Measurements from ENCODE around the gene EID1. TPM values are rescaled to one million over a fixed set of nuclear protein-coding genes. Genes with fewer than 3 reads are reported as not detected.

The EID1 gene
- total RNA-seq, 4 donors from 2014 or later = 329 to 383 (median 335) TPM

DNA sequence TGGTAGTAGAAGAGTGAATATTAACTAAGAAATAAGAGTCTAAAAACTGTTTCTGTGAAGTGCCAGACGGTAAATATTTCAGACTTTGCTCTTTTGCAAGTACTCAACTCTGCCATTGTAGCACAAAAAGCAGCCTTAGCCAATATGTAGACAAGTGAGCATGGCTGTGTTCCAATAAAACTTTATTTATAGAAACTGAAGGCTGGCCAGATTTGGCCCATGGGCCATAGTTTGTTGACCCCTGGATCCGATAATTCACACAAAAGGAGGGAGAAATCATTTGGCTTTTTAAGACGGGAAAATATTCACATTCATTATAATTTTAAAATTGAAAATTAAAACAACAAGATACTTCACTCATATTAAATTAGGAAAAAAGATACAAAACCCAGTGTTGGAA lies 15.4 kb downstream of the EID1 start:
- no peak for ATAC-seq
- H3K36me3 ChIP-seq = no peaks in the 10 kb centered on the region
- no peaks in the 10 kb centered on the region for H3K27me3 ChIP-seq
- no peaks in the 10 kb centered on the region for H3K9me3 ChIP-seq
- H3K4me1 ChIP-seq = no peaks in the 10 kb centered on the region
- no peak overlapping the region for H3K4me3 ChIP-seq
- TF ChIP-seq, protein P1, sequence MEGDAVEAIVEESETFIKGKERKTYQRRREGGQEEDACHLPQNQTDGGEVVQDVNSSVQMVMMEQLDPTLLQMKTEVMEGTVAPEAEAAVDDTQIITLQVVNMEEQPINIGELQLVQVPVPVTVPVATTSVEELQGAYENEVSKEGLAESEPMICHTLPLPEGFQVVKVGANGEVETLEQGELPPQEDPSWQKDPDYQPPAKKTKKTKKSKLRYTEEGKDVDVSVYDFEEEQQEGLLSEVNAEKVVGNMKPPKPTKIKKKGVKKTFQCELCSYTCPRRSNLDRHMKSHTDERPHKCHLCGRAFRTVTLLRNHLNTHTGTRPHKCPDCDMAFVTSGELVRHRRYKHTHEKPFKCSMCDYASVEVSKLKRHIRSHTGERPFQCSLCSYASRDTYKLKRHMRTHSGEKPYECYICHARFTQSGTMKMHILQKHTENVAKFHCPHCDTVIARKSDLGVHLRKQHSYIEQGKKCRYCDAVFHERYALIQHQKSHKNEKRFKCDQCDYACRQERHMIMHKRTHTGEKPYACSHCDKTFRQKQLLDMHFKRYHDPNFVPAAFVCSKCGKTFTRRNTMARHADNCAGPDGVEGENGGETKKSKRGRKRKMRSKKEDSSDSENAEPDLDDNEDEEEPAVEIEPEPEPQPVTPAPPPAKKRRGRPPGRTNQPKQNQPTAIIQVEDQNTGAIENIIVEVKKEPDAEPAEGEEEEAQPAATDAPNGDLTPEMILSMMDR (IDR thresholded peaks at IDR 0.05) = no peak
- TF ChIP-seq EP300 (IDR thresholded peaks at IDR 0.05) (no peak), POLR2A (IDR thresholded peaks at IDR 0.05) (no peak), POLR2AphosphoS5 (IDR thresholded peaks at IDR 0.05) (no peak)
- H3K27ac ChIP-seq = no peak overlapping the region
- WGBS, 2 donors (ENCODE audit: low coverage in 1 of 2) = 67 to 76% methylated on average over 3 of the region's 3 CpGs

DNA sequence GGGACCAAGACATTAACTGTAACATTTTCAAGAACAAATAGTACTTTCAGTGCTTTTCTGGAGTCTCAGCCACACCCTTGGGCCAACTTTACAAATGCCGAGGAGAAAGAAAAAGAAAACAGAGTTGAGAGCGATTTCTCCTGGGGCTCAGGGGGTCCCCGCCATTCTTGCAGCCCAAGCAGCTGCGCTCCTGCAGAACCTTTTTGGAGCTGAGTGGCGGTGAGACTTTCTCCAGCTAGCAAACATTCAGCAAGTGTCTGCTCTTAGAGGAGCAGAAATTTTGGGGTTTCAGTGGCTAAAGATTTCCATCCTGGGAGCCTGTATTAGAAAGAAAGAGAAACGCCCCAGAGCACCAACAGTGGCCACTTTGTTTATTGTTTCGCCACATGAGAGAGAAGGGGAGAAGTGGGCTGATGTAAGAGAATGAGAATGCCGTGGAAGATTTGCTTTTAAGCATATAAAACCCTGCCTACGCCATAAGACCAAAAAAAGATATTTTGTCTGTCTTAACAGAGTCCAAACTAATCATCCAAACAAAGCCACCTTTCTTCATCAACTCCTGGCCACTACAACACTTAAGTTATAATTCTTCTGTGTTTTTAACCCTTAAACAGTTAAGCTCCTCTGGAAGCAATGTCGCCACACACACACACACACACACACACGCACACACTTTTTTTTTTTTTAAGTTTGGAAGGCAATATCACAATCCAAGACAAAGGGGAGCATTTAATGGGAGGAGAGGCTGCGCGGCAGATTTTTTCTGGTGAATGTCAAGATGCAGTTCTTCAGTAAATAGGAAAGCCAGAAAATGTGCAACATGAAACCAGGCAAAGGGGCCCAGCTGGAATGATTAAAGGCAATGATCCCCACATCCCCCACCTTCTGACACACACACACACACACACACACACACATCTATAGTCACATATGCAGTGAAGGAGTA lies 19.2 kb downstream of the EID1 start:
- 28 to 30% methylated on average over 11 to 12 of the region's 13 CpGs for WGBS, 2 donors (ENCODE audit: low coverage in 1 of 2)
- H3K9me3 ChIP-seq = no peaks in the 10 kb centered on the region
- TF ChIP-seq EP300 (IDR thresholded peaks at IDR 0.05) (no peak), POLR2AphosphoS5 (IDR thresholded peaks at IDR 0.05) (no peak), POLR2A (IDR thresholded peaks at IDR 0.05) (no peak)
- TF ChIP-seq, protein P1 (IDR thresholded peaks at IDR 0.05) = no peak
- ATAC-seq = peak; percentile 74
- peak overlapping the region in 3 of 4 donors; percentile 69 to 74 (median 71) for H3K27ac ChIP-seq
- H3K27me3 ChIP-seq = no peaks in the 10 kb centered on the region
- H3K36me3 ChIP-seq = no peaks in the 10 kb centered on the region
- no peaks in the 10 kb centered on the region for H3K4me1 ChIP-seq
- peak overlapping the region in 1 of 2 donors; percentile 35 for H3K4me3 ChIP-seq

DNA sequence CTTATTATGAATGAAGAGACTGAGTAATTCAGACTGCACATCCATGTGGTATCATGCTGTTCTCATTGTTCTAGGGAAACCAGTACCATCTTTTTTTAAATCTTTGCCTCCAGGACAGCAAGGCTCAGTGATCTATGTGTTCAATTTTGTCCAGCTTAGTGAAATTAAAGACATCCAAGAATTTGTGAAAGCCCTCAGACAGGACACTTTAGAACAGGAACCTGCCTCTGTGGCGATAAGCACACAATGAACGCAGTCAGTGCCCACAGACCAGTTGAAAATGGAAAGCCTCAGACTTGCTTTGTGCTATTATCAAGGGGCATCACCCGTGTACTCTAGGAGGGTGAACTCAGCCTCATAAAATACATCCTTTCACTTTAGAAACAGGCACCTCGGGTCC lies 20.1 kb downstream of the EID1 start:
- no peaks in the 10 kb centered on the region for H3K36me3 ChIP-seq
- no peak overlapping the region for H3K4me3 ChIP-seq

DNA sequence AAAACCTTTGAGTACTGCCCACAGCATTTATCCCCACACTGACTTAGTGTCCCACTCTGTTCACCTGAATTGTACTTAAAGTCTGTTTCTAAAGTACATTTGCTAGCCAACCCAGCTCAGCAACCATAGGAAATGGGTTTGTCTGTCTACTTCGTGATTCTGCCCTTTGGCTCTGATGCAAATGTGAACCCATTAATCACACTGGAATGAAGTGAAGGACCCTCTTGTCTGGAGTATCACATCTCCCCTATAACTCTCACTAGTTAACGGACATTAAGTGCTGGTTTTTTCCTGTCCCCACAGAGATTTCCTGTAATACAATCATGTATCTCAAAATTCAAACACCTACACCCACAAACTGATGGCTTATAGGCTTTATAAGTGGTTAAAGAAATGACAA lies 20.5 kb downstream of the EID1 start:
- Histone ChIP-seq H3K27ac (peak overlapping the region in 3 of 4 donors; percentile 21 to 74 (median 71)), H3K4me1 (no peaks in the 10 kb centered on the region), H3K9me3 (no peaks in the 10 kb centered on the region), H3K27me3 (no peaks in the 10 kb centered on the region), H3K4me3 (no peak overlapping the region), H3K36me3 (no peaks in the 10 kb centered on the region)
- 65 to 86% methylated on average over 1 to 2 of the region's 2 CpGs for WGBS, 2 donors (ENCODE audit: low coverage in 1 of 2)
- ATAC-seq = no peak
- TF ChIP-seq, protein P1 (IDR thresholded peaks at IDR 0.05) = no peak
- TF ChIP-seq POLR2A (IDR thresholded peaks at IDR 0.05) = no peak
- no peak for TF ChIP-seq EP300 (IDR thresholded peaks at IDR 0.05)

More for the DNA sequence above, 20.1 kb downstream of the EID1 start:
- no peaks in the 10 kb centered on the region for H3K4me1 ChIP-seq
- H3K27me3 ChIP-seq = no peaks in the 10 kb centered on the region
- TF ChIP-seq EP300 (IDR thresholded peaks at IDR 0.05) (no peak), POLR2AphosphoS5 (IDR thresholded peaks at IDR 0.05) (no peak), POLR2A (IDR thresholded peaks at IDR 0.05) (no peak)
- TF ChIP-seq, protein P1 (IDR thresholded peaks at IDR 0.05) = no peak
- peak overlapping the region in 3 of 4 donors; percentile 21 to 74 (median 71) for H3K27ac ChIP-seq
- ATAC-seq = no peak
- H3K9me3 ChIP-seq = no peaks in the 10 kb centered on the region
- WGBS, 2 donors (ENCODE audit: low coverage in 1 of 2) = 76 to 100% methylated on average over 1 to 4 of the region's 4 CpGs

GRCh38 chr15:48899793-48900192 lies 21.9 kb downstream of the EID1 start:
- no peaks in the 10 kb centered on the region for H3K36me3 ChIP-seq
- no peak for TF ChIP-seq EP300 (IDR thresholded peaks at IDR 0.05)
- TF ChIP-seq, protein P1 (IDR thresholded peaks at IDR 0.05) = no peak
- TF ChIP-seq POLR2AphosphoS5 (IDR thresholded peaks at IDR 0.05) = no peak
- TF ChIP-seq POLR2A (IDR thresholded peaks at IDR 0.05) = no peak
- H3K4me3 ChIP-seq = no peak overlapping the region
- no peak for ATAC-seq
- H3K9me3 ChIP-seq = no peaks in the 10 kb centered on the region
- no peaks in the 10 kb centered on the region for H3K4me1 ChIP-seq
- no peak overlapping the region for H3K27ac ChIP-seq
- no peaks in the 10 kb centered on the region for H3K27me3 ChIP-seq
- 92 to 93% methylated on average over 4 of the region's 4 CpGs for WGBS, 2 donors (ENCODE audit: low coverage in 1 of 2)

All from gastroesophageal sphincter (tissue), 4 donors.